Spleen (tissue), 7 donors: ENCODE measurements around the gene ARL10.

Source experiments
- POLR2A ChIP-seq, 3 donors: fragments of 450-650 bp; IDR thresholded peaks; one replicate each; pipeline ENCODE4 v1.5.1; 2017; ENCODE audit warnings: antibody characterized with exemption in 3 of 3, mild to moderate bottlenecking in 1 of 3
- POLR2AphosphoS5 ChIP-seq, 3 donors: sonication (generic); formaldehyde crosslinking; IDR thresholded peaks; one replicate each; pipeline ENCODE4 v1.5.1; 2017; ENCODE audit warnings: antibody characterized with exemption in 3 of 3
- TF ChIP-seq, protein P1 (sequence below), 11 experiments: fragments of 200-600 bp in 7 of 11; fragments of 450-650 bp in 4 of 11; sonication (generic) in 4 of 11; IDR thresholded peaks in 8 of 11; conservative IDR thresholded peaks in 3 of 11; 1 replicate in 7 of 11; 2 replicates in 4 of 11; pipeline versions ENCODE4 v1.4.0 to v1.8.0; 2016 to 2021; ENCODE audit warnings: antibody characterized with exemption in 11 of 11, inconsistent platforms in 4 of 11, mild to moderate bottlenecking in 1 of 11
- donor health status: DM: no; HTN: no; CAD: no; lungs with moderate emphysema.
- donor health status: DM: no; HTN: no; CAD: no.
- donor health status: DM: no; HTN: no; CAD: no.

DNA sequence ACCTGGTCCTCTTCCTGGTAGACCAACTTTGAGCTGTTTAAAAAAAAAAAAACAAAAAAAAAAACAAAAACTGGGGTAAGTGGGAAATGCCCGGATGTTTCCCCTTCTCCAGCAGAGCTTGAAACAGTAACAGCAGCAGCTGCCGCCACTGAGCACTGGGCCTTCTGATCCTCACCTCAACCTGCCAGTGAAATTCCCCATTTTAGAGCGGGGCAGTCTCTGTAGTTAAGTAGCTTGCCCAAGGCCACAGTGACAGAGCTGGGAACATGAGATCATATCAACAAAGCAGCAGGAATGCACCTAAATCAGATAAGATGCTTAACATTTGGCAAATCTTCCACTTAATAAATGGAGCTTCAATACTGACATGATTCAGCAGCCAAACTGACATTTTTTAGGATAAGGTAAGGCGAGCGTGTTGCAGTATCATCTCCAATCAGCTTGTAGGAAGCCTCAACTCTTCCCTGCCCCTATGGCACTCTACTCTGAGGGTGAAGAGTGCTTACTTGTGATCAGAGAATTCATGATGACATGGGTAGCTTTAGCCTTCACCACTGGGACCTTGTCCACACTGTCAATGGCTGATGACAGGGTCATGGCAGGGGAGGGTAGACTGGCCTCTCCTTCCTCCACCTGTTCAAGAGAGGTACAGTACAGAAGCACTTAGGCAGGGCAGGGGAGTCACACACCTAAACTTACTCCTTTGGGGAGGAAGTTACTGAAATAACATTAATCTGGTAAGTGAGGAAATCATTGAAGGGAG lies 13.0 kb upstream of the ARL10 start:
- TF ChIP-seq, protein P1, sequence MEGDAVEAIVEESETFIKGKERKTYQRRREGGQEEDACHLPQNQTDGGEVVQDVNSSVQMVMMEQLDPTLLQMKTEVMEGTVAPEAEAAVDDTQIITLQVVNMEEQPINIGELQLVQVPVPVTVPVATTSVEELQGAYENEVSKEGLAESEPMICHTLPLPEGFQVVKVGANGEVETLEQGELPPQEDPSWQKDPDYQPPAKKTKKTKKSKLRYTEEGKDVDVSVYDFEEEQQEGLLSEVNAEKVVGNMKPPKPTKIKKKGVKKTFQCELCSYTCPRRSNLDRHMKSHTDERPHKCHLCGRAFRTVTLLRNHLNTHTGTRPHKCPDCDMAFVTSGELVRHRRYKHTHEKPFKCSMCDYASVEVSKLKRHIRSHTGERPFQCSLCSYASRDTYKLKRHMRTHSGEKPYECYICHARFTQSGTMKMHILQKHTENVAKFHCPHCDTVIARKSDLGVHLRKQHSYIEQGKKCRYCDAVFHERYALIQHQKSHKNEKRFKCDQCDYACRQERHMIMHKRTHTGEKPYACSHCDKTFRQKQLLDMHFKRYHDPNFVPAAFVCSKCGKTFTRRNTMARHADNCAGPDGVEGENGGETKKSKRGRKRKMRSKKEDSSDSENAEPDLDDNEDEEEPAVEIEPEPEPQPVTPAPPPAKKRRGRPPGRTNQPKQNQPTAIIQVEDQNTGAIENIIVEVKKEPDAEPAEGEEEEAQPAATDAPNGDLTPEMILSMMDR (IDR thresholded peaks at IDR 0.05 in 8 of 11, conservative IDR thresholded peaks at IDR 0.05 in 3 of 11) = no peak
- TF ChIP-seq POLR2A (IDR thresholded peaks at IDR 0.05) (no peak), POLR2AphosphoS5 (IDR thresholded peaks at IDR 0.05) (no peak)
